NB4 (cell line): ENCODE measurements around the gene CMIP.

ENCODE experiments used
- CTCF ChIP-seq: IDR thresholded peaks from one replicate; pipeline ENCODE4 v1.5.1; 2012; ENCODE audit warnings: low read depth, low read length
- POLR2A ChIP-seq: IDR thresholded peaks from 2 replicates; pipeline ENCODE4 v1.6.1; 2011; ENCODE audit warnings: mild to moderate bottlenecking; ENCODE audit not compliant: insufficient read length; ENCODE audit errors: extremely low read depth

GRCh38 chr16:81449241-81449640 is 4.6 kb downstream of the CMIP start:
- no peak for TF ChIP-seq CTCF
- no peak for TF ChIP-seq POLR2A
